MM.1S (cell line): ENCODE data around the gene C19orf67.

ENCODE experiments used
- EZH2 ChIP-seq: fragments of 300-600 bp; sonication (generic); optimal IDR thresholded peaks from 2 replicates; pipeline ENCODE3; 2017; ENCODE audit warnings: low read depth, mild to moderate bottlenecking, antibody characterized with exemption, low read length, mixed read lengths
- EZH2phosphoT487 ChIP-seq: fragments of 300-600 bp; sonication (generic); IDR thresholded peaks from 2 replicates; pipeline ENCODE4 v1.6.1; 2018; ENCODE audit warnings: antibody characterized with exemption, low read length
- TF ChIP-seq, protein P1 (sequence below): fragments of 300-600 bp; sonication (generic); IDR thresholded peaks from 2 replicates; pipeline ENCODE4 v1.5.1; 2016; ENCODE audit warnings: antibody characterized with exemption, low read length, mixed read lengths

DNA sequence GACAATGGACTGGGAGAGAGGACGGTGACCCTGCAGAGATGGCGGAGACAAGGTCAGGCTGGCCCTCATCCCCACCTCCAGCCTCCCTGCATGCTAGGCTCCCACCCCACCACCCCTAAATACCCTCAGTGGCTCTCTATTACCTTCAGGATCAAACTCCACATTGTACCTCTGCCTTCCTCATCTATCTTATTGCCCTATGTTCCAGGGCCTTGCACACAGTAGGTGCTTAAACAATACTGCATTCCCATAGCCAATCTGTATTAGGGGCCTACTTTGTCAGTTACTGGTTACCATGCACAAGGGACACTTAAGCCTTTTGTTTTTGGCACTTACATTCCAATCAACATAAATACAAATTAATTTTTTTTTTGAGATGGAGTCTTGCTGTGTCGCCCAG is 30.2 kb downstream of the C19orf67 start:
- TF ChIP-seq, protein P1, sequence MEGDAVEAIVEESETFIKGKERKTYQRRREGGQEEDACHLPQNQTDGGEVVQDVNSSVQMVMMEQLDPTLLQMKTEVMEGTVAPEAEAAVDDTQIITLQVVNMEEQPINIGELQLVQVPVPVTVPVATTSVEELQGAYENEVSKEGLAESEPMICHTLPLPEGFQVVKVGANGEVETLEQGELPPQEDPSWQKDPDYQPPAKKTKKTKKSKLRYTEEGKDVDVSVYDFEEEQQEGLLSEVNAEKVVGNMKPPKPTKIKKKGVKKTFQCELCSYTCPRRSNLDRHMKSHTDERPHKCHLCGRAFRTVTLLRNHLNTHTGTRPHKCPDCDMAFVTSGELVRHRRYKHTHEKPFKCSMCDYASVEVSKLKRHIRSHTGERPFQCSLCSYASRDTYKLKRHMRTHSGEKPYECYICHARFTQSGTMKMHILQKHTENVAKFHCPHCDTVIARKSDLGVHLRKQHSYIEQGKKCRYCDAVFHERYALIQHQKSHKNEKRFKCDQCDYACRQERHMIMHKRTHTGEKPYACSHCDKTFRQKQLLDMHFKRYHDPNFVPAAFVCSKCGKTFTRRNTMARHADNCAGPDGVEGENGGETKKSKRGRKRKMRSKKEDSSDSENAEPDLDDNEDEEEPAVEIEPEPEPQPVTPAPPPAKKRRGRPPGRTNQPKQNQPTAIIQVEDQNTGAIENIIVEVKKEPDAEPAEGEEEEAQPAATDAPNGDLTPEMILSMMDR: no peak
- TF ChIP-seq EZH2 (no peak), EZH2phosphoT487 (no peak)
